H9 (cell line): ENCODE data around the gene NTF4. TPM values are rescaled to one million over a fixed set of nuclear protein-coding genes. Genes with fewer than 3 reads are reported as not detected.
"Not testable (repeated sequence)": the region's sequence is repeated elsewhere in the genome, so short reads cannot be mapped to it uniquely, and the experiment has no call there.

Source experiments
- DNase-seq: peaks from one replicate; pipeline ENCODE4 v3.0.0-alpha.2; 2017
- H2AFZ ChIP-seq: one replicate; pipeline ENCODE4 v1.6.1; 2013; ENCODE audit warnings: mild to moderate bottlenecking, low read length, control low read depth, moderate library complexity
- H2AK5ac ChIP-seq: 2 replicates; pipeline ENCODE4 v1.6.1; 2013; ENCODE audit warnings: low read length, control low read depth, mixed read lengths; ENCODE audit not compliant: insufficient read length
- H2BK120ac ChIP-seq: one replicate; pipeline ENCODE4 v1.6.1; 2013; ENCODE audit warnings: low read depth, mild to moderate bottlenecking, low read length, control low read depth, inconsistent platforms; ENCODE audit not compliant: poor library complexity, severe bottlenecking
- H2BK12ac ChIP-seq: 2 replicates; pipeline ENCODE4 v1.6.1; 2013; ENCODE audit warnings: low read length, control low read depth, mixed read lengths, low read depth; ENCODE audit not compliant: insufficient read length
- H2BK15ac ChIP-seq: 2 replicates; pipeline ENCODE4 v1.6.1; 2013; ENCODE audit warnings: low read depth, low read length, control low read depth
- H2BK20ac ChIP-seq: one replicate; pipeline ENCODE4 v1.6.1; 2013; ENCODE audit warnings: low read depth, mild to moderate bottlenecking, low read length, control low read depth, inconsistent platforms; ENCODE audit not compliant: poor library complexity, severe bottlenecking
- H2BK5ac ChIP-seq: 2 replicates; pipeline ENCODE4 v1.6.1; 2013; ENCODE audit warnings: low read length, control low read depth, mixed read lengths; ENCODE audit not compliant: insufficient read length
- H3K14ac ChIP-seq: 2 replicates; pipeline ENCODE4 v1.6.1; 2013; ENCODE audit warnings: low read length, control low read depth; ENCODE audit not compliant: insufficient read depth
- H3K18ac ChIP-seq: 2 replicates; pipeline ENCODE4 v1.6.1; 2013; ENCODE audit warnings: low read depth, mild to moderate bottlenecking, mixed read lengths, low read length, control low read depth; ENCODE audit not compliant: insufficient read length
- H3K23ac ChIP-seq: 2 replicates; pipeline ENCODE4 v1.6.1; 2013; ENCODE audit warnings: low read length, control low read depth, mixed read lengths, low read depth; ENCODE audit not compliant: insufficient read length
- H3K23me2 ChIP-seq: 2 replicates; pipeline ENCODE4 v1.6.1; 2013; ENCODE audit warnings: low read depth, mild to moderate bottlenecking, mixed read lengths, low read length, control low read depth; ENCODE audit not compliant: insufficient read length, poor library complexity, severe bottlenecking
- H3K27ac ChIP-seq: 2 replicates; pipeline ENCODE4 v1.5.1; 2013; ENCODE audit warnings: low read length, control low read depth, mixed read lengths, low read depth; ENCODE audit not compliant: insufficient read length
- H3K27me3 ChIP-seq: 2 replicates; pipeline ENCODE4 v1.6.1; 2013; ENCODE audit warnings: low read length, control low read depth, inconsistent platforms; ENCODE audit not compliant: insufficient read depth
- H3K4ac ChIP-seq: 2 replicates; pipeline ENCODE4 v1.6.1; 2013; ENCODE audit warnings: low read depth, mild to moderate bottlenecking, control low read depth, inconsistent platforms, low read length, moderate library complexity
- H3K4me1 ChIP-seq: 2 replicates; pipeline ENCODE4 v1.6.1; 2013; ENCODE audit warnings: low read length, control low read depth, inconsistent platforms; ENCODE audit not compliant: insufficient read depth
- H3K4me2 ChIP-seq: 2 replicates; pipeline ENCODE4 v1.6.1; 2013; ENCODE audit warnings: low read length, control low read depth, mixed read lengths; ENCODE audit not compliant: insufficient read length, insufficient read depth
- H3K56ac ChIP-seq: 2 replicates; pipeline ENCODE4 v1.6.1; 2013; ENCODE audit warnings: low read depth, mild to moderate bottlenecking, mixed read lengths, low read length, control low read depth; ENCODE audit not compliant: insufficient read length
- H3K79me1 ChIP-seq: 2 replicates; pipeline ENCODE4 v1.6.1; 2013; ENCODE audit warnings: low read depth, mild to moderate bottlenecking, moderate library complexity, low read length, control low read depth, inconsistent platforms; ENCODE audit not compliant: insufficient read depth, poor library complexity, severe bottlenecking
- H3K79me2 ChIP-seq: 2 replicates; pipeline ENCODE4 v1.6.1; 2013; ENCODE audit warnings: low read length, control low read depth, inconsistent platforms; ENCODE audit not compliant: insufficient read depth
- H3K9ac ChIP-seq: 2 replicates; pipeline ENCODE4 v1.6.1; 2013; ENCODE audit warnings: low read length, control low read depth, mixed read lengths; ENCODE audit not compliant: insufficient read length; ENCODE audit errors: extremely low read depth
- H3K9me3 ChIP-seq: one replicate; pipeline ENCODE4 v1.6.1; 2013; ENCODE audit warnings: low read depth, low read length, inconsistent platforms; ENCODE audit not compliant: control insufficient read depth
- H3T11ph ChIP-seq: one replicate; pipeline ENCODE4 v1.6.1; 2013; ENCODE audit warnings: mild to moderate bottlenecking, low read length, control low read depth, inconsistent platforms
- H4K20me1 ChIP-seq: one replicate; pipeline ENCODE4 v1.6.1; 2013; ENCODE audit not compliant: control insufficient read depth, insufficient read length, insufficient read depth
- H4K5ac ChIP-seq: 2 replicates; pipeline ENCODE4 v1.6.1; 2013; ENCODE audit warnings: low read depth, mild to moderate bottlenecking, mixed read lengths, low read length, control low read depth; ENCODE audit not compliant: insufficient read length
- H4K8ac ChIP-seq: replicated peaks from 2 replicates; pipeline ENCODE4 v1.6.1; 2013; ENCODE audit warnings: low read length, control low read depth, mixed read lengths, low read depth; ENCODE audit not compliant: insufficient read length
- H4K91ac ChIP-seq: 2 replicates; pipeline ENCODE4 v1.6.1; 2013; ENCODE audit warnings: low read depth, mild to moderate bottlenecking, moderate library complexity, mixed read lengths, low read length, control low read depth; ENCODE audit not compliant: insufficient read length
- H3K27ac Mint-ChIP-seq, 3 experiments: 2 replicates in 2 of 3; 3 replicates in 1 of 3; pipeline ENCODE4 v1.8.0; 2020 to 2021; ENCODE audit warnings: mixed read lengths in 3 of 3, mild to moderate bottlenecking in 1 of 3, moderate library complexity in 1 of 3
- H3K27me3 Mint-ChIP-seq: 2 replicates; pipeline ENCODE4 v1.8.0; 2021; ENCODE audit warnings: low read depth, mild to moderate bottlenecking, moderate library complexity, mixed read lengths
- H3K36me3 Mint-ChIP-seq, 3 experiments: 2 replicates in 2 of 3; 3 replicates in 1 of 3; pipeline ENCODE4 v1.8.0; 2020 to 2021; ENCODE audit warnings: low read depth in 3 of 3, mixed read lengths in 3 of 3; ENCODE audit not compliant: insufficient read depth in 1 of 3
- H3K4me1 Mint-ChIP-seq, 2 experiments: 2 replicates each; pipeline ENCODE4 v1.8.0; 2020; ENCODE audit warnings: mixed read lengths in 2 of 2
- H3K4me3 Mint-ChIP-seq, 2 experiments: 2 replicates in 1 of 2; 3 replicates in 1 of 2; pipeline ENCODE4 v1.8.0; 2020 to 2021; ENCODE audit warnings: mild to moderate bottlenecking in 2 of 2, mixed read lengths in 2 of 2, moderate library complexity in 1 of 2
- H3K9me3 Mint-ChIP-seq, 2 experiments: 2 replicates in 1 of 2; 3 replicates in 1 of 2; pipeline ENCODE4 v1.8.0; 2020; ENCODE audit warnings: mild to moderate bottlenecking in 2 of 2, mixed read lengths in 2 of 2, moderate library complexity in 1 of 2
- WGBS: extraction: QIAGEN DNeasy Blood & Tissue Kit; methylation state at CpG from one replicate; pipeline ENCODE4 v1.1.7; 2013; ENCODE audit warnings: missing lambda C conversion rate, low lambda C conversion rate, mixed read lengths; ENCODE audit not compliant: insufficient read length; ENCODE audit errors: extremely low coverage; 5-methylcytosine and 5-hydroxymethylcytosine counted together
- total RNA-seq: library from RNA; stranded (reverse); gene quantifications from 2 replicates; pipeline ENCODE4 v1.2.1, GENCODE V29; 2021

The NTF4 gene
- total RNA-seq, 1 experiment from 2014 or later = 2.1 TPM

DNA sequence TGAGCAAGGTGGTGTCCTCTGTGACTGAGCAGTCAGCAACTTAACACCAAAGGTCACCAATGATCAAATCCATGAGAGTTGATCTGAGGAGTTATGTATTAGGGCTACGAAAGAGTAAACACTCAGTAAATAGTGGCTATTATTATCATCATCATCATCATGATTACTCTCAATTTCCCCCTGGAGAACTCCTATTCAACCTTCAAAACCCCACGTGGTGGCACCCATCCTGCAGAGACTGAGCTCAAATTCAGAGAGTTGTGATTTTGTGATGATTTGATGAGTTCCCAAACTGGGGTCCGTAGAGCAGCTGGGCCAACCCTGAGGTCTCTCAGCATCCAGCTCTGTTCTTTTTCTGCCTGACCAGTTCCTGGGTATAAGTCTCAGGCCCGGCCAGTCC is 14.8 kb downstream of the NTF4 start:
- not testable (repeated sequence) for H3K56ac ChIP-seq, H4K5ac ChIP-seq, H3K18ac ChIP-seq, H3K4ac ChIP-seq, H2AK5ac ChIP-seq, H2BK15ac ChIP-seq, H3K23ac ChIP-seq, H3K9ac ChIP-seq, H4K91ac ChIP-seq, H3K9me3 ChIP-seq, H4K20me1 ChIP-seq, H3K23me2 ChIP-seq, H2AFZ ChIP-seq, H3K4me1 ChIP-seq, H4K8ac ChIP-seq, H2BK120ac ChIP-seq, H2BK12ac ChIP-seq, H2BK5ac ChIP-seq, H3T11ph ChIP-seq, H3K4me2 ChIP-seq, DNase-seq, H3K36me3 Mint-ChIP-seq, H3K9me3 Mint-ChIP-seq, H3K4me3 Mint-ChIP-seq, H3K27ac ChIP-seq, H3K79me1 ChIP-seq, H2BK20ac ChIP-seq, H3K27me3 ChIP-seq, H3K14ac ChIP-seq, H3K79me2 ChIP-seq, H3K27ac Mint-ChIP-seq
- Mint-ChIP-seq H3K4me1 (peaks cover 0 to 14% of the 10 kb centered on the region in 2 experiments; a peak in 2 of 4 replicates), H3K27me3 (peaks cover 36% of the 10 kb centered on the region)
- WGBS = no CpG with 5 or more reads among the region's 4 CpGs

- not testable (repeated sequence) for H4K91ac ChIP-seq, H3K4me3 Mint-ChIP-seq, H3K27ac Mint-ChIP-seq, H3K23ac ChIP-seq, H2AFZ ChIP-seq, H3K79me1 ChIP-seq, H3T11ph ChIP-seq, H2BK120ac ChIP-seq, H3K18ac ChIP-seq, H3K14ac ChIP-seq, H3K56ac ChIP-seq, H3K23me2 ChIP-seq, H2BK12ac ChIP-seq, H3K4ac ChIP-seq, H4K20me1 ChIP-seq, H3K27me3 ChIP-seq, H3K4me1 ChIP-seq, H3K4me2 ChIP-seq, H2BK20ac ChIP-seq, H4K8ac ChIP-seq, H2BK15ac ChIP-seq, H3K36me3 Mint-ChIP-seq, H3K9ac ChIP-seq, H2BK5ac ChIP-seq, H2AK5ac ChIP-seq, H3K27ac ChIP-seq, H3K9me3 ChIP-seq, H4K5ac ChIP-seq, DNase-seq, H3K79me2 ChIP-seq, H3K9me3 Mint-ChIP-seq
- peaks cover 0 to 14% of the 10 kb centered on the region in 2 experiments; a peak in 2 of 4 replicates for H3K4me1 Mint-ChIP-seq
- H3K27me3 Mint-ChIP-seq = peaks cover 32% of the 10 kb centered on the region
- WGBS = no CpG with 5 or more reads among the region's 12 CpGs
Measured at GRCh38 chr19:49049011-49049410, 15.6 kb downstream of the NTF4 start, which contains the start of gene CGB8. Gene CGB8 (minus strand): TSS chr19:49049111. CDS start chr19:49048739, 372 bp downstream.
